GM10266 (cell line): ENCODE measurements around the gene LTBP3.

Source experiments
- DNase-seq: peaks from one replicate; pipeline ENCODE4 v3.0.0; 2012; ENCODE audit errors: extremely low spot score
- CTCF ChIP-seq: IDR thresholded peaks from 2 replicates; pipeline ENCODE4 v1.5.1; 2012; ENCODE audit warnings: mild to moderate bottlenecking, low read depth; ENCODE audit not compliant: control insufficient read depth, insufficient read depth; ENCODE audit errors: missing control alignments

The LTBP3 gene

GRCh38 chr11:65562020-65562419, 3.9 kb upstream of the LTBP3 start:
- TF ChIP-seq CTCF = no peak
- DNase-seq = no peak

- no peak for TF ChIP-seq CTCF
- DNase-seq = no peak
These were observed 2.6 kb upstream of the LTBP3 start for GRCh38 chr11:65560555-65561418.

GRCh38 chr11:65559951-65560537, 1.9 kb upstream of the LTBP3 start:
- no peak for TF ChIP-seq CTCF
- no peak for DNase-seq

- no peak for TF ChIP-seq CTCF
- DNase-seq = no peak
These were observed 1.4 kb upstream of the LTBP3 start for GRCh38 chr11:65559535-65559934.

- no peak for DNase-seq
- no peak for TF ChIP-seq CTCF
These were observed 861 bp upstream of the LTBP3 start for GRCh38 chr11:65558930-65559509.

GRCh38 chr11:65557280-65558001, 718 bp downstream of the LTBP3 start:
- TF ChIP-seq CTCF = no peak
- no peak for DNase-seq
